ENCODE results near the gene NPY5R. TPM values are rescaled to one million over a fixed set of nuclear protein-coding genes. Genes with fewer than 3 reads are reported as not detected.

Gene NPY5R
- total RNA-seq, 1 donor from 2014 or later = 1.3 TPM

Other genes starting within 250 kb of the NPY5R start
- gene NAF1, start 177.0 kb upstream of the NPY5R start, total RNA-seq = 23.5 and 24.7 TPM in 2 replicates
- gene NPY1R, start 11.3 kb upstream of the NPY5R start, total RNA-seq = 1.7 and 2.7 TPM in 2 replicates
- not detected in 2 replicates for gene TKTL2, start 129.9 kb downstream of the NPY5R start, total RNA-seq
- 22.1 and 30.7 TPM in 2 replicates for gene TMA16, start 150.8 kb downstream of the NPY5R start, total RNA-seq

Measured in kidney epithelial cell (primary cell).